G401.6 (cell line): ENCODE data around the gene WWOX.

Source experiments
- FAIRE-seq: peaks from 2 replicates; lab custom pipeline; 2012; peaks lifted over from hg19 to GRCh38; lab: Jason Lieb, UNC

Gene WWOX

DNA sequence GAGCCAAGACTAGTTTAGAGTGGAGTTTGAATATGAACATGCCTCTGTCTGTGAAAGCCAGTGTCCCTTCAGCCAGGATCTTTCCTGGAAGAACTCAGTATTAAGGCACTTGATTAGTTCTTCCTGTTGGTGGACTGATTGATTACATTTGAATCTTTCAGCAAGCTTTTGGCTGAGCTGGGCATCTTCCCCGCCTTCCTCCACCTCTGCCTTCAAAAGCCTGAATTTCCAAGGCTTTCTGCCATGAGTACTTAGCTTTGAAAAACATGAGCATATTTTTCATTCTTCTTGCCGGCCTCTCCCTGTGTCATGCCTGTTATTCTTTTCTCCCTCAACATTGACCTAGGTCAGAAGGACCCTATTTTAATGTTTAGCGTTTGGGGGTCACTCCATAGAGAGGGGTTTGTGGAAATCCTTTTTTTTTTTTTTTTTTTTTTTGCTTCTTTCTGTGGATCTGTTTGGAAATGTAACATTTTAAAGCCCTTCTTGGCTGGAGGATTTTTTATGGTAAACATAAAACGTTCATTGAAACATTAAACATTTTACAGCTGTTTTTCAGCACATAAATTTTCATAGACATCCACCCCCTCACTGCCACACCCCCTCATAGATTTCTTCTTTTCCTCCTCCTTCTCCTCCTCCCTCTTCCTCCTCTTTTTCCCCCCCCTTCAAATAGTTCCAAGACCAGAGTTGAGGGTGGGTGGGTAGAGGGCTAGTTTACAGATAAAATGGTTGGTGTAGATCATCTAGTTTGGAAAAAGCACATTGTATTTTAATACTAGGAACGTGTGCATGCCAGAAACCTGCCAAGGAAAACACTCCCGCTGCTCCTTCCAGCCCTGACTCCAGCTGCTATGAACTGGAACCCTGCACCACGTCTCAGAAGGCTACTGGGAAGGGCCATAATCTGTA lies 645.9 kb downstream of the WWOX start:
- no peak for FAIRE-seq

DNA sequence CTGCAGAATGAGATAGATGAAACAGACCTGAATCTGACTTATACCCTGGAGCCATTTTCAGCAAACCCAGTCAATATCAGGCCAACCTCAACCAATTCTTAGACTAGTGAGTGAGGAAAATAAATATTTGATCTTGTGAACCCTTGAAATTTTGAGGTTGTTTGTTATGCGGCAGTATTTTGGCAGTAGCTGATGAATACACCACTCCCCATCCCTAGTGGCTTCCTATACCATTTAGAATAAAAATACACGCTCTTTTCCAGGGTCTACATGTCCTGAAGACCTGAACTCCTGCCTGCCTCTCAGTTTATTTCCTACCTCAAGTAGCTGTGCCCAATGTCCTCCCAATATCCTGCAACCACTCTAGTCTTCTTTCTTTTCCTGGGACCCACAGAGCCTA lies 647.3 kb downstream of the WWOX start:
- FAIRE-seq: no peak

DNA sequence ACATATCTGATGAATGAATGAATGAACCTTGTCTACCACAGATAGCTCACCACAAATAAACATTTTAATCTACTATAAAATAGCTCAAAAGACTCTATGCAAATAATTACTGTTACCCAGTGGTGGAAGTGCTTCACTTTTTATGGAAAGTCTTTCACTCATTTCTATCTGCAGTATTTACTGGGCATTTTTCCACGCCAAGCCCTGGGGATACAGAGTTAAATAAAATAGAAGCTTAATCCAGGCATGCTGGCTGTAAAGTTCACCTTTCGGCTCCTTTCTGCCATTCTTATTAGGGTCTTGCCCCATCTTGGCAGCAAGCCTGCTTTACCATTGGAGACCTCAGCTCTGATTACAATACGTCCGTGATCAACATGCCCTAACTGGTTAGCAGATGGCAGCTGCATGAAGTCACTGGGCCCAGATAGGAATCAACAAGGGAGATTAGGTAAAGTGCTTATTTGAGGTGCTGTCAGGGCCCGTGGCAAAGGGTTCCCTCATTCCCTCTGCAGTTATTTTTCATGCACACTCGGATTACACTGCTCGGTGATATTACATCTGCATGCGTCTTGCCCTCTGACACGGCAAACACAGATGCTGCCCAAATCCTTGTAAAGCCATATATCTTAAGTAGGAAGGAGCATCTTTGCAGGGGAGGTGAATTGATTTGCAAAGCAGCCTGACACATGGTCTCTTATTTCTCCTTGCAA lies 648.9 kb downstream of the WWOX start:
- no peak for FAIRE-seq

DNA sequence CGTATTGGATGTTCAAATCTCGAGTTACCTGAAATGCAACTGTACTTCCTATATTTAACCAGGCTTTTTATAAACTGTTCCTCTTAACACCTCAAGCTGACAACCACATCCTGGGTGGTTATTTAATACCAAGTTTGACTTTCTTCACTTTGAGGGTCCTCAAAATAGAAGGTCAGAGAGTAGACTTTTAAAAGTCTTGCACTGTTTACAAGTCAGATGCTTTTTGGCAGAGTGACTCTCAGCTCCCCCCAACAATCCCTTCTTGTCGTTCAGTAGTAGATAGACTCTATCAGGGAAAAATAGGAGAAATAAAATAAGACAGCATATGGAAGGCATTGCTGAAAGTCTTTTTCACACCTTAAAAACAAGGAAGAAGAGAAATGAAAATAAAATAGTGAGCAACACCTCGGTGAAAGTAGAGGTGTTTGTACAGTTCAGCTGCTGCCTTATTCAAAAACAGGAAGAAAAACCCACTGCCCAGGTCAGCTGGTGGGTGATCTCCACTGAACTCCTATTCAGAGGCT lies 650.4 kb downstream of the WWOX start:
- no peak for FAIRE-seq

DNA sequence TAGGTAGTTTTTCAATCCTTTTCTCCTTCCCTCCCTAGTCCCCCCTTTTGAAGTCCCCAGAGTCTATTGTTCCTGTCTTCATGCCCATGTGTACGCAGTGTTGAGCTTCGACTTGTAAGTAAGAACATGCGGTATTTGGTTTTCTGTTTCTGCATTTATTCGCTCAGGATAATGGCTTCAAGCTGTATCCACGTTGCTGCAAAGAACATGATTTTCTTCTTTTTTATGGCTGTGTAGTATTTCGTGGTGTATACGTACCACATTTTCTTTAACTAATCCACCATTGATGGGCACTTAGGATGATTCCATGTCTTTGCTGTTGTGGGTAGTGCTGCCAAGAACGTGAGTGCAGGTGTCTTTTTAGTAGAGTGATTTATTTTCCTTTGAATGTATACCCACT lies 651.2 kb downstream of the WWOX start:
- FAIRE-seq: no peak

DNA sequence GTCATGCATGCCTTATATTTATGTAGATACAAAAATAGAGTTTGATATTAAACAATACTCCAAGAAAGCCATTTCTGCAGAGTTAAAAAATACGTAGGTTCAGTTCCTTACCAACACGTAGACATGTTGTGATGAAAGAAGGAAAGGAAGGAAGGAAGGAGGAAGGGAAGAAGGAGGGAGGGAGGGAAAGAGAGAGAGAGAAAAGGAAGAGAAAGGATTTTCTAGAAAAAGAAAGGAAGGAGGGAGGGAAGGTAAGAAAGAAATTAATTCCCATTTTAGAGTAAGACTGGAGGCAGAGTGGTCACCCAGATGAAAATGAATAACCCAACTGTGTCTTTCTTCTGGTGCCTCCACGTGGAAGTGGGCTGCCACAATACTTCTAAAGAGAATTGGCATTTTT lies 652.1 kb downstream of the WWOX start:
- FAIRE-seq: no peak

DNA sequence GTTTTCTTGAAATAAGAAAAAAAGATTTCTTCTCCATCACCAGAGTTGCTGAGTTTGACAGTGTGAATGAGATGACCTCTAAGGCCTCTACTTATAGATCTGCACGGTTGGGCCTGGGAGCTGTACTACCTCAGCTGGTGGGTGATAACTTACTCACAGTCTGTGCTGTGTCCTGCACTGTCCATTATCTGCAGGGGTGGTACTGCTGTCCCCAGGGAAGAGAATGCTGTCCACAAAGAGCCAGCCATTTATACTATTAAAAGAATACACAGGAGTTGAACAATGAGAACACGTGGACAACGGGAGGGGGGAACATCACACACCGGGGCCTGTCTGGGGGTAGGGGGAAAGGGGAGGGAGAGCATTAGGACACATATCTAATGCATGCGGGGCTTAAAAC lies 655.3 kb downstream of the WWOX start:
- no peak for FAIRE-seq

DNA sequence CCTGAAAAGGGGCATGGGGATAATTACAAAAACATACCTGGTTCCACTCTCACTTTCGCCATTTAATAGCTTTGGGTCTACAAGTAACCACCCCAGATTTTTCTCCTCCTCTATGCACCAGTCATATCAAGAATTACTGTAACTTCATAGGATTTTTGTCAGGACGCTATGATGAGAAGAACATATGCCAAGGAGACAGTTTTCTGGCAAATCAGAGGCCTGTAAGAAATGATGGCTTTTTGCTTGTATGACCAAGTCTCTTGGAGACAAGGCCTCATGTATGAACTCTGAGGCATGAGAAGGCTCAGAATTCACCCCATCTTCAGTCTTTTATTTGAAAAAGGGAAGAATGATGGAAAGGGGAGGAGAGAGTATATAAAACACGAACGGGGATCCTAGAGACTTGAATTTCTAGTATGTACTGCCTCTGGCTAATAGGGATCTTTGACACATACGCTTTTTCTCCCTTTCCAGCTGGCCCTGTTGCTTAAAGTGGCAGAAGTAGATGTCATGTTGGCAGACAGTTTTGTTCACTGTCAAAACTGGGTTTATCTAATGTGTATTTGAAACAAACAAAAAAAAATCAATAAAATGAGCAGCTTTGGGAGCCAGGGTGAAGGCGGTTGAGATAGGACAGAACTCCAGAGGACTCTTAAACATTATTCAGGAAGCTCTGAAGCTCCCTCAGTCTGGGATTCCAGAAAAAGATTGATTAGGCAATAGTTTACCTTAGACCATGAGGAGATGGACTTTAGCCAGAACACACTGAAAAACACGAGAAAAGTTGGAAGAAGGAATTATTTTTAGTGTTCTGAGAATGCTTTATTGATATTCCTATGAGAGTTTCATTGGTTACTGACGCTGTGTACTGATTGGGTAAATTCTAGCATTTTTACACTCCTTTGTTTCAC lies 656.6 kb downstream of the WWOX start:
- no peak for FAIRE-seq

DNA sequence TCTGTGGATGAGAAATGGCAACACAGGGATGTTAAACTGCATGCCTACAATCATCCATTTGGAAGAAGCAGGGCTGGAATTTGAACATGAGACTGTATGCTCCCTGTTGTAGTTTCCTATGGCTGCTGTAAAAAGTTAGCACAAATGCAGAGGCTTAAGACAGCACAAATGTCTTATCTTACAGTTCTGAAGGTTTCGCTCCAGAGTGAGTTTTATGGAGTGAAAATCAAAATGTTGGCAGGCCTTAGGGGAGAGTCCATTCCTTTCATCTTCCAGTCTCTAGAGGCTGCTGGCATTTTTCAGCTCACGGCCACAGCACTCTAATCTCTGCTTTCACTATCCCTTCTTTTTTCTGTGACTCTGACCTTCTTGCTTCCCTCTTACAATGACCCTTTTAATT lies 660.1 kb downstream of the WWOX start:
- no peak for FAIRE-seq

DNA sequence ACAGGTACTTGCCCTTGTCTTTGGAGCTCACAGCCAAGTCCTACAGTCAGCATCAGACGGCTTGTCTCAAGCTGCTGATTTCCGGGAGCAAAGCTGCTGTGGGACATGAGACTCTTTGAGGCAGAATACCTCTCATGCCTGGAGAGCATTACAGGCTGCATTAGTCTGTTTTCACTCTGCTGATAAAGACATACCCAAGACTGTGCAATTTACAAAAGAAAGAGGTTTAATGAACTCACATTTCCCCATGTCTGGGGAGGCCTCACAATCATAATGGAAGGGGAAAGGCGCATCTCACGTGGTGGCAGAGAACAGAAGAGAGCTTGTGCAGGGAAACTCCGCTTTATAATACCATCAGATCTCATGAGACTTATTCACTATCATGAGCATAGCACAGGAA lies 661.2 kb downstream of the WWOX start:
- no peak for FAIRE-seq

DNA sequence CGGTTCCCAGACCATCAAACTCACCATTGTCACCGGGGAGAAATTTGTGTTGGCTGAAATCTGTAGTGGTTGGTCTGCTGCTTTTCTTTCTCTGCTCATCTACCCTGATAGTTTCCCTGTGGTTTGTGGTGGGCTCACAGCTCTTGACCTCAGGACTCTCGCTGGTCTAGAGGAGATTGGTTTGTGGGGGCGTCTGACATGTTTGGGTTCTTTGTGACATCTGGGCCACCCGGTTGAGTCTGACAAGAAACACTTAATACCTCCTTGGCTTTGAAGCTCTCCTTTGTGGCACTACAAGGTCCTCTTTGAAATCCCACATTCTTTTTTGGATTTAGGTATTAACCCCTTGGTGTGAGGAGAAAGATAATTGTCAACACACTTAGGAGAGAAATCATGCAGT lies 662.0 kb downstream of the WWOX start:
- no peak for FAIRE-seq

DNA sequence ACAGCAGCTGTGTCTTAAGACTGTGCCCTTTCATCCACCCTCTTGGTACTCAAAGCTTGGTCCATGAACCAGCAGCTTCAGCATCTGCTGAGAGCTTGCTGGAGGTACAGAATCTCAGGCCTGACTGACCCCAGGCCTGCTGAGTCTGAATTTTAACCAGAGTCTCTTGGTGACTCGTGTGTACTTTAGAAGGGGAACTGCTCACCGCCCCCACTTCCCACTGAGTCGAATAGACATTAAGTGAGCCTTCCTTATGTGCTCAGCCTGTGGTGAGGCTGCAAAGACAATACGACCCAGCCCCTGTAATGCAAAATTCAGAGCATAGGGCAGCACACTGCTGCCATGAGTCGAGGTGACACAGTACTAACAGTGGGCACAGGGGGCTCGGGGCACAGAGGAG lies 662.8 kb downstream of the WWOX start:
- FAIRE-seq: no peak

DNA sequence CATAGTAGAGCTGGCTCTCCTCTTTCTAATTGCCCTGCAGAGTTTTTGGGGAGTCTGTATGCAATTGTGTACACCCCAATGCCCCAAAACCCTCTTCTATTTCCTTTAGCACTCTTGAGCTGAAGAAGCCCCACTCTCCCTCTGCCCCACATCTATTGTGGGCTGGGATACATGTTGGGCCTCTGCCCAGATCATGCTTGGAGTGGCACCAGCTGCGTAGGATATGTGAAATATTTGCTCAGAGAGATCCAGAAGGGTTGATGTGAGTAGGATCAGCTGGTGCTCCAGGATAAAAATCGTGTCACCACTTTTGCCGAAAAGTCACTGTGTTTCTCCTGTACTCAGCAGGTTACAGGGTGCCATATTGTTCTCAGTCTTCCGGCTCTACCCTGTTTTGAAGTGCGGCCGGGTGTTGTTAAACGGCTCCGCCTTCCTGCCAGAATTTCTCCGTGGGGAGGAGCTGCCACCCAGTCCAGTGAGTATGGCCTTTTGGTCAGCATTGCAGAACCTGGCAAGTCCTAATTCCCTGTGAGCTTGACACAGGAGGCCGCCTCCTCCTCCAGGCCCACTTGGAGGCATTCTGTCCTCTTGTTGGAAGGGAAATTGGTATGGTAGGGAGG lies 664.5 kb downstream of the WWOX start:
- no peak for FAIRE-seq

DNA sequence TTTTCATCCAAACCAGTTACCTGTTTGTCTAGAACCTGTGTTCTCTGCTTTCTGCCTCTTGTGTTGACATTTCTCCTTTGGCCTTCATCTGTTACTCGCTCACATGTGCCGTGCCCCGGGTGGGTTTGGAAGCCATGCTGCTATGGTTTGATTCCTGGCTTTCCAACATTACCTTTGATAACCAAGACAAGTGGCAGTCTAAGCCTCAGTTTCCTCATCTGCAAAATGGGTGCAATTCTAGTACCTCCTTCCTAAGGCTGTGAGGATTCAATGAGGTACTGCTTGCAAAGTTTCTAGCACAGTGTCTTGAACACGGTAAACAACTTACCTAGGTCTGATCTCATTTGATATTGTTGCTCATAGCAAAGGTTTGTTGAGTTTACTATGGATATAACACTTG lies 665.0 kb downstream of the WWOX start:
- FAIRE-seq: no peak

DNA sequence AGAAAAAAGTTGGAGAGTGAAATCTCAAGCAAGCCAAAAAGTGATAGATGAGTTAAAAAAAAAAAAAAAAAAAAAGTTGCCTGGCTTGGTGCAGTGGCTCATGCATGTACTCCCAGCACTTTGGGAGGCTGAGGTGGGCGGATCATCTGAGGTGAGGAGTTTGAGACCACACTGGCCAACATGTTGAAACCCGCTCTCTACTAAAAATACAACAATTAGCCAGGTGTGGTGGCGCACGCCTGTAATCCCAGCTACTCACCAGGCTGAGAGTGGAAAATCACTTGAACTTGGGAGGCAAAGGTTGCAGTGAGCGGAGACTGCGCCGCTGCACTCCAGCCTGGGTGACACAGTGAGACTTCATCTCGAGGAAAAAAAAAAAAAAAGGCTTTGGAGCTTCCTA lies 668.8 kb downstream of the WWOX start:
- no peak for FAIRE-seq

DNA sequence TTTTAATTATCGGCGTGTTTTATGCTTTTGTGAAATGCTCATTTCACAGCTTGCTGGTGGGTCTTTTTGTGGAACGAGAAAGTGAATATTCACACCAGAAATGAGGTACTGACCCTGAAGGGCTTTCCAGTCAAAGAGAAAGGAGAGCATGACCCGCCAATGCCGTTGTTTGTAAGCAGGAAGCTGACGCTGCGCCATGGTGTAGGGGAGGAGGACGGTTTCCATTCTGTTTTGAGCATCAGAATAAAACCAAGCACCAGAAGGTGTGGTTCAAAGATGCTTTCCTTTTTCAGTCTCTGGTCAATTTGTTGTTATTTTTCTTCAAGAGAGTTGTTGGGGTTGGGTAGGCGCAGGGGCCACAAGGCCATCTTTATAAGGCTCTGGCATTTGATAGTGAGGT lies 669.3 kb downstream of the WWOX start:
- FAIRE-seq: no peak

DNA sequence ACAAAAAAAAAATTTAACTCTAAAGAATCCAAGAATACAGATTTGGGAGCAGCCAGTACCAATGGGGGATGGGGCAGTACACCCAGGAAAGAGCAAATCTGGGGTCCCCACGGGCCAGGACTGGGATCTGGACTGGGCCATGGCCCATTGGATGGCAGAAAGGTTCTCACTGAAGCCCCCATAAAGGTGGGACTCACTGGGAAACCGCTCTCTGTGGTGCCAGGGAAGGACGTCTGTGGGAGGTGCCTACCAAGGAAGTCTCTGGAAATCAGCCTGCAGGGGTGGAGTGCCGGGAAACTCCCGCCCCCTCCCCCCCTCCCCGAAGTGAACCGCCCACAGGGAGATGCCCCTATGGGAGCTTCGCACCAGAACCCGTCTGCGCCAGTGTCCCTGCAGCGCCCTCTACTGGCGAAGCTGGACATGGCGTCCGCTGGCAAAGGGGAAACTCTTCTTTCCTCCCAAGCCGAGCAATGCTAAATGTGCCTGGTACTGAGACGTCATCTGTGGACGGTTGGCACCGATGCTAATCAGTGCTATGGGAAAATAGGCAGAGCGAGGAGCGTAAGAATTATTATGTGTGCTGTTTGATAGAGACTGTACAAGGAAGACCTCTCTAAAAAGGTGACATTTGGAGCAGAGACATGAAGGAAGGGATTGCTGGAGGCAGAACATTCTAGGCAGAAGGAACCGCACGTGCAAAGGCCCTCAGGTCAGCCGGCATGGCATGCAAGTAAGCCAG lies 671.1 kb downstream of the WWOX start:
- FAIRE-seq: no peak

DNA sequence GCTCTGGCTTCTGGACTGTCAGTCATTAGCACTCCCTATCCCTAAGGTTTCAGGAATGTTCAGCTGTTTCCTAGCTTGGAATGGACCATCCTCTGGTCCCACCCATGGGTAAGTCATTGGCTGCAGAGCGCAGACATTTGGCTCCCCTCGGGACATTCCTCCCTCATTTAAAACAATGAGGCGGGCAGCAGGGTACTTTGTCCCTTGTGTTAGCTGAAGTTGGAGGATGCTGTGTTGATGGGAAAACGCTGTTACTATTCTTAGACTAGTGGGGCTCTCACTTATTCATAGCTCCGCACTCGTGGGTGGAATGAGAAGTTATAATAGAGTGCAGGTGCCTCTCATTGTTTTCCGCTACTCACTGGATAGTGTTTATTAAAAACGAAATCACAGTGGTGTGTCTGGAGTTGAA lies 673.8 kb downstream of the WWOX start:
- FAIRE-seq: no peak

DNA sequence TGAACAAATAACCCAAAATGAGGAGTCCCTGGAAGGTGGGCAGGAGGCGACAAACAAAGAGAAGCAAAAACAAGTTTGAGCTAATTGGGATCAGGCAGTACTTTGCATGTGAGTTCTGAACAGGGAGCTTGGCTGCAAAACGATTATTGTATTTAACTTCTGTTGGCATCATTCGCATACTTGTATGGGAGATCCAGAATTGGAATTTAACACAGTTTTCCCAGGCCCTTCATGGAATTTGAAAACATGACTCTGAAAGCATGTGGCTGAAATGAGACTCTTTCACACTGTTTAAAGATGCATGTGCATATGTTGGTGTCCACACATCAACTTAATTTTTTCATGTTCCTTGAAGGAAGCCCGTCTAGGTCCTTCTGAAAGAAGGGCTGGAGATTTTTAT lies 674.3 kb downstream of the WWOX start:
- FAIRE-seq: no peak

DNA sequence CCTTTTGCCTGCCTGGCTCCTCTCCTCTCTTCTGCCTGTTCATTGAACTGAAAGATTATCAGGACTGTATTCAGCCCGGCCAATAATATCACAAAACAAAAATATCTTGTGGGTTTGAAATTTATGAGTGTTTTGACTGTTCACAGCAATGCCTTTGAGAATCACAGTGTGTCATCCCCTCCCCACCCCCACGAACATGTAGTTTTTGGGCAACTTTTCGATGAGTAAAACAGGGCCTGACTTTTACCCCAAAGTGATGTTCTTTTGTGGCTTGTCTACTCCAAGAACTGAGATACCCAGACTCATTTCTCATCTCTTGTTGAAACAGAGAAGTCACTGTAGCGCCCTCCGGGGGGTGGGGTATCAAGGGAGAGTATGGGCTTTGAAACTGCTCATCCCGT lies 675.7 kb downstream of the WWOX start:
- FAIRE-seq: no peak
